Panc1 (cell line): ENCODE measurements around the gene PLEKHA1. TPM values are rescaled to one million over a fixed set of nuclear protein-coding genes. Genes with fewer than 3 reads are reported as not detected.

Experiments
- ATAC-seq: fragments of 200-7000 bp; cut with Tn5 transposase; 2 replicates; pipeline ENCODE4 v1.9.1; 2020; ENCODE audit warnings: mild to moderate bottlenecking, moderate library complexity
- BruUV-seq: library from RNA; stranded (reverse); fragments of 400-500 nt; replicated peaks from 2 replicates; lab custom pipeline; 2021; lab: Mats Ljungman, UMichigan
- CTCF ChIA-PET: fragments of 300-600 bp; sonication (Branson Sonifier 250); formaldehyde crosslinking; loops from one replicate; lab custom pipeline; 2022; ENCODE audit warnings: antibody characterized with exemption; lab: Charles Lee
- POLR2A ChIA-PET: fragments of 300-600 bp; sonication (Branson Sonifier 250); formaldehyde crosslinking; loops from one replicate; lab custom pipeline; 2022; ENCODE audit warnings: antibody characterized with exemption; lab: Charles Lee
- DNase-seq: peaks from one replicate; pipeline ENCODE4 v3.0.0-alpha.2; 2010; ENCODE audit warnings: low read depth, low spot score
- H3K27ac ChIP-seq: 2 replicates; pipeline ENCODE4 v1.5.1; 2011; ENCODE audit warnings: mild to moderate bottlenecking, low read length, inconsistent platforms
- H3K27me3 ChIP-seq: fragments of 200-500 bp; sonication (Bioruptor generic); 2 replicates; pipeline ENCODE4 v1.6.0; 2014; ENCODE audit warnings: low read length, inconsistent platforms; ENCODE audit not compliant: control insufficient read depth, insufficient read depth
- H3K36me3 ChIP-seq: fragments of 200-500 bp; sonication (Bioruptor generic); 2 replicates; pipeline ENCODE4 v1.5.1; 2014; ENCODE audit warnings: inconsistent platforms, mild to moderate bottlenecking, low read length, moderate library complexity; ENCODE audit not compliant: control insufficient read depth, insufficient read depth
- H3K4me1 ChIP-seq: 2 replicates; pipeline ENCODE4 v1.5.1; 2011; ENCODE audit warnings: inconsistent platforms, mild to moderate bottlenecking, low read length, moderate library complexity; ENCODE audit not compliant: control insufficient read depth, insufficient read depth
- H3K4me3 ChIP-seq, 2 experiments: 2 replicates each; pipeline ENCODE4 v1.5.1; 2011 to 2012; ENCODE audit warnings: low read depth in 2 of 2, low read length in 2 of 2, mild to moderate bottlenecking in 2 of 2, inconsistent platforms in 1 of 2, moderate library complexity in 1 of 2
- H3K9me3 ChIP-seq: fragments of 200-500 bp; sonication (Bioruptor generic); 2 replicates; pipeline ENCODE4 v1.5.1; 2014; ENCODE audit warnings: low read depth, mild to moderate bottlenecking, inconsistent platforms, low read length, moderate library complexity; ENCODE audit not compliant: control insufficient read depth, insufficient read depth
- CTCF ChIP-seq: fragments of 450-650 bp; IDR thresholded peaks from 2 replicates; pipeline ENCODE4 v1.5.1; 2017; ENCODE audit warnings: mild to moderate bottlenecking
- POLR2AphosphoS5 ChIP-seq: IDR thresholded peaks from 2 replicates; pipeline ENCODE4 v1.6.1; 2012; ENCODE audit warnings: mild to moderate bottlenecking, low read depth, low read length, moderate library complexity
- REST ChIP-seq, 2 experiments: IDR thresholded peaks; 2 replicates each; pipeline ENCODE4 v1.6.1; 2011 to 2012; ENCODE audit warnings: low read depth in 2 of 2, control low read depth in 1 of 2, low read length in 1 of 2, mild to moderate bottlenecking in 1 of 2, moderate library complexity in 1 of 2; ENCODE audit not compliant: insufficient read depth in 1 of 2
- SIN3A ChIP-seq: IDR thresholded peaks from 2 replicates; pipeline ENCODE4 v1.6.1; 2012; ENCODE audit warnings: low read depth, mild to moderate bottlenecking, low read length, moderate library complexity, borderline replicate concordance; ENCODE audit not compliant: insufficient read depth
- TCF7L2 ChIP-seq: IDR thresholded peaks from 2 replicates; pipeline ENCODE4 v1.6.1; 2011; ENCODE audit warnings: mild to moderate bottlenecking, low read depth, low read length, inconsistent platforms
- in situ Hi-C: cut with HindIII; loops from 2 replicates; pipeline ENCODE4 v1.10.0; 2016; ENCODE audit warnings: low sequenced_read_pairs, low pct_unique_long_range_greater_than_20kb
- intact Hi-C: fragments of 100-400 bp; cut with micrococcal nuclease; formaldehyde crosslinking; loops from one replicate; pipeline ENCODE4 v1.10.0; 2022; ENCODE audit not compliant: unreplicated experiment
- total RNA-seq: library from RNA; stranded (reverse); gene quantifications from one replicate; pipeline ENCODE4 v1.2.1, GENCODE V29; 2021; ENCODE audit not compliant: unreplicated experiment

The PLEKHA1 gene
- total RNA-seq, 1 experiment from 2014 or later: 95.5 TPM

GRCh38 chr10:122468307-122468925 lies 93.9 kb downstream of the PLEKHA1 start:
- intact Hi-C loops (no loop called here), in situ Hi-C loops (no loop called here)
- BruUV-seq: no TSS peak
- Histone ChIP-seq H3K4me1 (peaks cover 8% of the 10 kb centered on the region; the same call in 1 of the 2 replicates), H3K27me3 (peaks cover 2% of the 10 kb centered on the region; the same call in 1 of the 2 replicates), H3K27ac (no peak overlapping the region), H3K9me3 (no peaks in the 10 kb centered on the region), H3K36me3 (no peaks in the 10 kb centered on the region), H3K4me3 (no peak overlapping the region)
- DNase-seq: no peak
- no peak for TF ChIP-seq CTCF
- TF ChIP-seq SIN3A: no peak
- no peak for TF ChIP-seq TCF7L2
- no peak for TF ChIP-seq POLR2AphosphoS5
- TF ChIP-seq REST (IDR thresholded peaks at IDR 0.05; ENCODE audit: insufficient read depth in 1 of 2, low read depth in 2 of 2, low read length in 1 of 2): no peak
- ChIA-PET CTCF (interaction anchor here (0.6 kb wide), 2 partner anchors 28 to 98 kb away, joined by 3 to 4 read pairs; no protein-coding TSS in a partner anchor), POLR2A (interaction anchor here (0.6 kb wide), 1 partner anchor 39 kb away, joined by 3 read pairs; no protein-coding TSS in a partner anchor)
- ATAC-seq: no peak

GRCh38 chr10:122468926-122469781 lies 94.6 kb downstream of the PLEKHA1 start:
- peaks cover 2% of the 10 kb centered on the region; the same call in 1 of the 2 replicates for H3K27me3 ChIP-seq
- peak; percentile 59; the same call in 1 of the 2 replicates for ATAC-seq
- H3K36me3 ChIP-seq: no peaks in the 10 kb centered on the region
- H3K4me3 ChIP-seq: no peak overlapping the region
- CTCF ChIA-PET: interaction anchor here (0.8 kb wide), 1 partner anchor 96 kb away, joined by 3 read pairs; no protein-coding TSS in a partner anchor
- POLR2A ChIA-PET: interaction anchor here (0.6 kb wide), 1 partner anchor 40 kb away, joined by 3 read pairs; no protein-coding TSS in a partner anchor
- no peak overlapping the region for H3K27ac ChIP-seq
- DNase-seq: peak; percentile 74
- TF ChIP-seq REST (IDR thresholded peaks at IDR 0.05; ENCODE audit: insufficient read depth in 1 of 2, low read depth in 2 of 2, low read length in 1 of 2) (no peak), TCF7L2 (no peak), SIN3A (no peak), CTCF (no peak), POLR2AphosphoS5 (no peak)
- peaks cover 8% of the 10 kb centered on the region; the same call in 1 of the 2 replicates for H3K4me1 ChIP-seq
- no TSS peak for BruUV-seq
- in situ Hi-C loops (no loop called here), intact Hi-C loops (no loop called here)
- no peaks in the 10 kb centered on the region for H3K9me3 ChIP-seq
